Neural progenitor cell (in vitro differentiated cells): Measurements from ENCODE around the gene HCFC2. TPM values are rescaled to one million over a fixed set of nuclear protein-coding genes. Genes with fewer than 3 reads are reported as not detected.

Experiments
- DNase-seq: peaks from one replicate; pipeline ENCODE4 v3.0.0-alpha.2; 2016; ENCODE audit warnings: low spot score
- H2AFZ ChIP-seq: fragments of 200-600 bp; sonication (generic); replicated peaks from 2 replicates; pipeline ENCODE4 v1.6.1; 2016; ENCODE audit warnings: antibody characterized with exemption
- H3F3A ChIP-seq: fragments of 200-600 bp; sonication (generic); 2 replicates; pipeline ENCODE4 v1.6.1; 2016; ENCODE audit warnings: antibody characterized with exemption, low read depth
- H3K27ac ChIP-seq: fragments of 200-600 bp; sonication (generic); 2 replicates; pipeline ENCODE4 v1.5.1; 2016; ENCODE audit warnings: mild to moderate bottlenecking
- H3K27me3 ChIP-seq: fragments of 200-600 bp; sonication (generic); 2 replicates; pipeline ENCODE4 v1.6.1; 2016; ENCODE audit warnings: mild to moderate bottlenecking, moderate library complexity
- H3K36me3 ChIP-seq: fragments of 200-600 bp; sonication (generic); 2 replicates; pipeline ENCODE4 v1.5.1; 2016
- H3K4me1 ChIP-seq: fragments of 200-600 bp; sonication (generic); 2 replicates; pipeline ENCODE4 v1.6.1; 2016; ENCODE audit warnings: mixed run types
- H3K4me2 ChIP-seq: fragments of 200-600 bp; sonication (generic); 2 replicates; pipeline ENCODE4 v1.6.1; 2016
- H3K4me3 ChIP-seq: fragments of 200-600 bp; sonication (generic); 2 replicates; pipeline ENCODE4 v1.5.1; 2016
- H3K79me2 ChIP-seq: fragments of 200-600 bp; sonication (generic); 2 replicates; pipeline ENCODE4 v1.6.1; 2016; ENCODE audit warnings: low read depth
- H3K9ac ChIP-seq: fragments of 200-600 bp; sonication (generic); 2 replicates; pipeline ENCODE4 v1.6.1; 2016
- H3K9me3 ChIP-seq: fragments of 200-600 bp; sonication (generic); 2 replicates; pipeline ENCODE4 v1.5.1; 2016; ENCODE audit warnings: low read depth
- H4K20me1 ChIP-seq: fragments of 200-600 bp; sonication (generic); 2 replicates; pipeline ENCODE4 v1.6.1; 2016; ENCODE audit warnings: low read depth
- H3K27ac Mint-ChIP-seq: 3 replicates; pipeline ENCODE4 v1.8.0; 2021; ENCODE audit warnings: mixed read lengths
- H3K27me3 Mint-ChIP-seq: 2 replicates; pipeline ENCODE4 v1.8.0; 2022; ENCODE audit warnings: low read depth, mild to moderate bottlenecking, inconsistent platforms, moderate library complexity, mixed read lengths; ENCODE audit not compliant: insufficient read depth
- H3K36me3 Mint-ChIP-seq: 3 replicates; pipeline ENCODE4 v1.8.0; 2021; ENCODE audit warnings: mixed read lengths
- H3K4me1 Mint-ChIP-seq: 3 replicates; pipeline ENCODE4 v1.8.0; 2021; ENCODE audit warnings: mixed read lengths
- H3K4me3 Mint-ChIP-seq: 3 replicates; pipeline ENCODE4 v1.8.0; 2021; ENCODE audit warnings: mild to moderate bottlenecking, moderate library complexity, mixed read lengths
- H3K9me3 Mint-ChIP-seq: 3 replicates; pipeline ENCODE4 v1.8.0; 2020; ENCODE audit warnings: mixed read lengths
- CTCF ChIP-seq: fragments of 200-600 bp; sonication (generic); IDR thresholded peaks from 2 replicates; pipeline ENCODE4 v1.5.1; 2017; ENCODE audit warnings: antibody characterized with exemption, mild to moderate bottlenecking
- EZH2 ChIP-seq: fragments of 200-600 bp; sonication (generic); IDR thresholded peaks from 2 replicates; pipeline ENCODE4 v1.6.1; 2017; ENCODE audit warnings: antibody characterized with exemption, mild to moderate bottlenecking, moderate library complexity
- EZH2phosphoT487 ChIP-seq: fragments of 200-600 bp; sonication (generic); IDR thresholded peaks from 2 replicates; pipeline ENCODE4 v1.6.1; 2017; ENCODE audit warnings: antibody characterized with exemption
- total RNA-seq: library from RNA; depleted of rRNA; stranded (reverse); fragments of >200 nt; gene quantifications from 2 replicates; pipeline ENCODE4 v1.2.3, GENCODE V29; 2015; ENCODE audit warnings: low replicate concordance

Gene HCFC2
- total RNA-seq, 1 donor from 2014 or later, result 4.6 TPM

GRCh38 chr12:104143918-104144317 lies 79.6 kb downstream of the HCFC2 start:
- Mint-ChIP-seq H3K4me3 (no peak overlapping the region), H3K4me1 (peaks cover 3% of the 10 kb centered on the region), H3K27me3 (peaks cover 3% of the 10 kb centered on the region), H3K27ac (no peak overlapping the region), H3K9me3 (no peaks in the 10 kb centered on the region), H3K36me3 (no peaks in the 10 kb centered on the region)
- H3K4me3 ChIP-seq, result no peak overlapping the region
- H3K27ac ChIP-seq, result no peak overlapping the region
- peaks cover 2% of the 10 kb centered on the region for H3K4me1 ChIP-seq
- peaks cover 12% of the 10 kb centered on the region for H3K27me3 ChIP-seq
- no peaks in the 10 kb centered on the region for H3K36me3 ChIP-seq
- no peak overlapping the region for H3K9ac ChIP-seq
- H4K20me1 ChIP-seq, result no peaks in the 10 kb centered on the region
- H3K9me3 ChIP-seq, result no peaks in the 10 kb centered on the region
- no peak overlapping the region for H3K4me2 ChIP-seq
- H3K79me2 ChIP-seq, result no peaks in the 10 kb centered on the region
- no peak overlapping the region for H2AFZ ChIP-seq
- TF ChIP-seq CTCF (no peak), EZH2phosphoT487 (no peak), EZH2 (no peak)
- H3F3A ChIP-seq, result peaks cover 5% of the 10 kb centered on the region
- DNase-seq, result no peak

GRCh38 chr12:104147346-104147745 lies 83.0 kb downstream of the HCFC2 start:
- H3K79me2 ChIP-seq, result no peaks in the 10 kb centered on the region
- Mint-ChIP-seq H3K36me3 (no peaks in the 10 kb centered on the region), H3K4me3 (no peak overlapping the region), H3K27ac (no peak overlapping the region), H3K27me3 (peaks cover 6% of the 10 kb centered on the region), H3K9me3 (no peaks in the 10 kb centered on the region), H3K4me1 (peaks cover under 1% of the 10 kb centered on the region)
- no peaks in the 10 kb centered on the region for H3K36me3 ChIP-seq
- H3K27ac ChIP-seq, result no peak overlapping the region
- no peaks in the 10 kb centered on the region for H3K4me1 ChIP-seq
- no peak overlapping the region for H3K9ac ChIP-seq
- H3K27me3 ChIP-seq, result no peaks in the 10 kb centered on the region
- H3K9me3 ChIP-seq, result no peaks in the 10 kb centered on the region
- no peak overlapping the region for H3K4me2 ChIP-seq
- H3F3A ChIP-seq, result no peaks in the 10 kb centered on the region
- DNase-seq, result no peak
- H2AFZ ChIP-seq, result no peak overlapping the region
- TF ChIP-seq CTCF, result no peak
- no peak for TF ChIP-seq EZH2phosphoT487
- TF ChIP-seq EZH2, result no peak
- no peak overlapping the region for H3K4me3 ChIP-seq
- H4K20me1 ChIP-seq, result no peaks in the 10 kb centered on the region

GRCh38 chr12:104150416-104150815 lies 86.1 kb downstream of the HCFC2 start:
- Histone ChIP-seq H3K36me3 (no peaks in the 10 kb centered on the region), H2AFZ (no peak overlapping the region), H3K27ac (no peak overlapping the region), H3K79me2 (no peaks in the 10 kb centered on the region), H3K4me3 (no peak overlapping the region), H4K20me1 (no peaks in the 10 kb centered on the region), H3K27me3 (no peaks in the 10 kb centered on the region), H3K4me1 (peaks cover 12% of the 10 kb centered on the region), H3F3A (peaks cover 10% of the 10 kb centered on the region), H3K9me3 (no peaks in the 10 kb centered on the region), H3K4me2 (no peak overlapping the region), H3K9ac (no peak overlapping the region)
- TF ChIP-seq EZH2, result no peak
- no peak for TF ChIP-seq EZH2phosphoT487
- TF ChIP-seq CTCF, result no peak
- H3K4me1 Mint-ChIP-seq, result peaks cover 13% of the 10 kb centered on the region
- H3K4me3 Mint-ChIP-seq, result no peak overlapping the region
- no peaks in the 10 kb centered on the region for H3K36me3 Mint-ChIP-seq
- no peaks in the 10 kb centered on the region for H3K9me3 Mint-ChIP-seq
- H3K27ac Mint-ChIP-seq, result no peak overlapping the region
- no peak for DNase-seq
- peaks cover 15% of the 10 kb centered on the region for H3K27me3 Mint-ChIP-seq
